Measurements from ENCODE around the gene SLC25A2. TPM values are rescaled to one million over a fixed set of nuclear protein-coding genes. Genes with fewer than 3 reads are reported as not detected.
"Not testable (repeated sequence)": the region's sequence is repeated elsewhere in the genome, so short reads cannot be mapped to it uniquely, and the experiment has no call there.

Gene SLC25A2
- total RNA-seq (under 1 TPM in 1 of 2 donors, not detected in 1; 0.76 TPM), polyA plus RNA-seq (ENCODE audit: insufficient read length in 6 of 6) (under 1 TPM in 4 of 6 donors, not detected in 2; 0.14 to 0.34 (median 0.21) TPM)
- long read RNA-seq, donor 1: 0 reads
- long read RNA-seq, donor 2: 0 reads
- long read RNA-seq, donor 3: 0 reads
- long read RNA-seq, donor 4: 0 reads
- long read RNA-seq, donor 5: 0 reads
- long read RNA-seq, donor 6: 0 reads
- long read RNA-seq, donor 7: 0 reads
- long read RNA-seq, donor 8: 0 reads
- long read RNA-seq, donor 9: 0 reads
- long read RNA-seq, donor 10: 0 reads
- long read RNA-seq, donor 11: 0 reads
- long read RNA-seq, donor 12: 0 reads

- DNase-seq: peak in 1 of 4 donors; percentile 62
- Histone ChIP-seq H3K4me3 (no peak within 1 kb of the TSS), H3K9me3 (peaks cover 0 to 100% of the 10 kb centered on the region in 2 donors), H3K27me3 (no peaks in the 10 kb centered on the region), H3K36me3 (peaks cover 0 to 12% of the 10 kb centered on the region in 2 donors), H3K4me1 (no peaks in the 10 kb centered on the region), H3K27ac (no peak within 1 kb of the TSS)
- no peak for ATAC-seq
- TF ChIP-seq CTCF (IDR thresholded peaks at IDR 0.05): no peak
- intact Hi-C loops (cut with DNase I): no loop called here
These were observed at the start of gene SLC25A2 for GRCh38 chr5:141303756-141304155. TSS of gene SLC25A2 (minus strand) at chr5:141304049. CDS start at chr5:141303865, 184 bp downstream.

- H3K36me3 ChIP-seq: no peaks in the 10 kb centered on the region
- peaks cover 5 to 74% of the 10 kb centered on the region in 2 donors for H3K27me3 ChIP-seq
- intact Hi-C loops (cut with DNase I): no loop called here
- H3K9me3 ChIP-seq: peaks cover 0 to 77% of the 10 kb centered on the region in 2 donors
- TF ChIP-seq CTCF (IDR thresholded peaks at IDR 0.05): no peak
- H3K4me3 ChIP-seq: no peak overlapping the region
- ATAC-seq: no peak
- H3K4me1 ChIP-seq: no peaks in the 10 kb centered on the region
- H3K27ac ChIP-seq: no peak overlapping the region
- no peak for DNase-seq
These were observed 47.7 kb upstream of the SLC25A2 start for GRCh38 chr5:141351591-141351990.

- intact Hi-C loops (cut with DNase I): loop anchor here in 1 of 2 donors (10.0 kb wide), 1 partner anchor 215 kb away; no protein-coding TSS in a partner anchor
- no peak for TF ChIP-seq CTCF (IDR thresholded peaks at IDR 0.05)
- peaks cover 0 to 77% of the 10 kb centered on the region in 2 donors for H3K9me3 ChIP-seq
- H3K4me1 ChIP-seq: no peaks in the 10 kb centered on the region
- no peaks in the 10 kb centered on the region for H3K36me3 ChIP-seq
- H3K4me3 ChIP-seq: no peak within 1 kb of the TSS
- ATAC-seq (no peak), DNase-seq (no peak)
- H3K27ac ChIP-seq: no peak within 1 kb of the TSS
- H3K27me3 ChIP-seq: peaks cover 5 to 74% of the 10 kb centered on the region in 2 donors
These were observed 46.2 kb upstream of the SLC25A2 start, which contains the start of gene PCDHGB1 for GRCh38 chr5:141349917-141350619. TSS of gene PCDHGB1 (plus strand) at chr5:141350099. CDS start at chr5:141350261, 162 bp downstream.

- not testable (repeated sequence) for DNase-seq, H3K4me1 ChIP-seq, H3K4me3 ChIP-seq, H3K27ac ChIP-seq, ATAC-seq, H3K36me3 ChIP-seq
- peaks cover 0 to 85% of the 10 kb centered on the region in 2 donors for H3K9me3 ChIP-seq
- intact Hi-C loops (cut with DNase I): loop anchor here in 1 of 2 donors (10.0 kb wide), 1 partner anchor 219 kb away; no protein-coding TSS in a partner anchor
- H3K27me3 ChIP-seq: peaks cover 5 to 85% of the 10 kb centered on the region in 2 donors
These were observed 42.2 kb upstream of the SLC25A2 start for GRCh38 chr5:141346017-141346416.

- H3K27ac ChIP-seq: no peak overlapping the region
- ATAC-seq (no peak), DNase-seq (no peak)
- peaks cover 0 to 85% of the 10 kb centered on the region in 2 donors for H3K9me3 ChIP-seq
- intact Hi-C loops (cut with DNase I): loop anchor here in 1 of 2 donors (10.0 kb wide), 1 partner anchor 219 kb away; no protein-coding TSS in a partner anchor
- no peak for TF ChIP-seq CTCF (IDR thresholded peaks at IDR 0.05)
- H3K4me3 ChIP-seq: no peak overlapping the region
- peaks cover 0 to 85% of the 10 kb centered on the region in 2 donors for H3K27me3 ChIP-seq
- H3K4me1 ChIP-seq: no peaks in the 10 kb centered on the region
- H3K36me3 ChIP-seq: no peaks in the 10 kb centered on the region
These were observed 41.5 kb upstream of the SLC25A2 start for GRCh38 chr5:141345327-141345726.

Measured in left lung (tissue), 14 donors.